CD14-positive monocyte (primary cell): ENCODE measurements around the gene PODXL2. TPM values are rescaled to one million over a fixed set of nuclear protein-coding genes. Genes with fewer than 3 reads are reported as not detected.

Experiments
- DNase-seq, 3 donors: peaks; one replicate each; pipeline ENCODE4 v3.0.0-alpha.2; 2011 to 2022
- H2AFZ ChIP-seq: 2 replicates; pipeline ENCODE4 v1.6.0; 2012; ENCODE audit warnings: mild to moderate bottlenecking, low read depth, low read length, inconsistent platforms; ENCODE audit not compliant: insufficient read depth, poor library complexity, severe bottlenecking
- H3K27ac ChIP-seq, 2 donors: 1 replicate in 1 of 2; 2 replicates in 1 of 2; pipeline ENCODE4 v1.5.1; 2012 to 2013; ENCODE audit warnings: low read length in 2 of 2, control low read depth in 1 of 2, inconsistent platforms in 1 of 2, low read depth in 1 of 2, mild to moderate bottlenecking in 1 of 2
- H3K27me3 ChIP-seq, 2 donors: one replicate each; pipeline versions ENCODE4 v1.6.0 to v1.6.1; 2011 to 2013; ENCODE audit warnings: low read length in 2 of 2; ENCODE audit not compliant: control insufficient read depth in 2 of 2, insufficient read depth in 2 of 2
- H3K36me3 ChIP-seq, 2 donors: replicated peaks in 1 of 2; 1 replicate in 1 of 2; 2 replicates in 1 of 2; pipeline versions ENCODE4 v1.5.1 to v1.6.1; 2012 to 2013; ENCODE audit warnings: low read length in 2 of 2, control low read depth in 1 of 2, inconsistent platforms in 1 of 2, mild to moderate bottlenecking in 1 of 2; ENCODE audit not compliant: insufficient read depth in 2 of 2, control insufficient read depth in 1 of 2
- H3K4me1 ChIP-seq, 2 donors: 1 replicate in 1 of 2; 2 replicates in 1 of 2; pipeline versions ENCODE4 v1.5.1 to v1.6.1; 2012 to 2013; ENCODE audit warnings: low read length in 2 of 2, control low read depth in 1 of 2, inconsistent platforms in 1 of 2, mild to moderate bottlenecking in 1 of 2, moderate library complexity in 1 of 2; ENCODE audit not compliant: insufficient read depth in 2 of 2, control insufficient read depth in 1 of 2
- H3K4me2 ChIP-seq: replicated peaks from 2 replicates; pipeline ENCODE3; 2012; ENCODE audit warnings: low read length, moderate library complexity, mild to moderate bottlenecking; ENCODE audit not compliant: poor library complexity, severe bottlenecking; ENCODE audit errors: extremely low read depth
- H3K4me3 ChIP-seq, 3 experiments: fragments of 200-600 bp in 1 of 3; sonication (generic) in 1 of 3; replicated peaks in 1 of 3; 1 replicate in 2 of 3; 2 replicates in 1 of 3; pipeline ENCODE4 v1.5.1; 2011 to 2013; ENCODE audit warnings: low read length in 3 of 3, mild to moderate bottlenecking in 3 of 3, control low read depth in 2 of 3, low read depth in 2 of 3, inconsistent platforms in 1 of 3, moderate library complexity in 1 of 3
- H3K79me2 ChIP-seq: 2 replicates; pipeline ENCODE4 v1.6.0; 2012; ENCODE audit warnings: mild to moderate bottlenecking, control low read depth, inconsistent platforms, low read length, moderate library complexity; ENCODE audit not compliant: insufficient read depth
- H3K9ac ChIP-seq: 2 replicates; pipeline ENCODE4 v1.6.0; 2017; ENCODE audit warnings: low read length, mild to moderate bottlenecking; ENCODE audit not compliant: insufficient read depth, poor library complexity, severe bottlenecking
- H3K9me3 ChIP-seq, 2 donors: replicated peaks in 1 of 2; 1 replicate in 1 of 2; 2 replicates in 1 of 2; pipeline versions ENCODE4 v1.5.1 to v1.6.1; 2012 to 2013; ENCODE audit warnings: low read length in 2 of 2, control low read depth in 1 of 2; ENCODE audit not compliant: control insufficient read depth in 1 of 2, insufficient read depth in 1 of 2
- H4K20me1 ChIP-seq: 2 replicates; pipeline ENCODE4 v1.6.0; 2012; ENCODE audit warnings: mild to moderate bottlenecking, low read length, control low read depth, moderate library complexity; ENCODE audit not compliant: insufficient read depth
- H3K27ac Mint-ChIP-seq, 7 donors: one replicate each; pipeline ENCODE4 v1.8.0; 2020; ENCODE audit warnings: mild to moderate bottlenecking in 7 of 7, mixed read lengths in 7 of 7, moderate library complexity in 6 of 7, inconsistent platforms in 2 of 7
- H3K27me3 Mint-ChIP-seq, 3 donors: one replicate each; pipeline ENCODE4 v1.8.0; 2021 to 2022; ENCODE audit warnings: low read depth in 3 of 3, mild to moderate bottlenecking in 3 of 3, mixed read lengths in 3 of 3, moderate library complexity in 3 of 3, inconsistent platforms in 1 of 3
- H3K36me3 Mint-ChIP-seq, 2 donors: one replicate each; pipeline ENCODE4 v1.8.0; 2020; ENCODE audit warnings: mixed read lengths in 2 of 2, inconsistent platforms in 1 of 2, mild to moderate bottlenecking in 1 of 2
- H3K4me1 Mint-ChIP-seq: one replicate; pipeline ENCODE4 v1.8.0; 2020; ENCODE audit warnings: mild to moderate bottlenecking, mixed read lengths
- H3K4me3 Mint-ChIP-seq, 2 donors: one replicate each; pipeline ENCODE4 v1.8.0; 2020; ENCODE audit warnings: mild to moderate bottlenecking in 2 of 2, mixed read lengths in 2 of 2, moderate library complexity in 1 of 2
- H3K9me3 Mint-ChIP-seq, 7 donors: one replicate each; pipeline ENCODE4 v1.8.0; 2020 to 2022; ENCODE audit warnings: mixed read lengths in 7 of 7, mild to moderate bottlenecking in 6 of 7, moderate library complexity in 6 of 7, inconsistent platforms in 2 of 7
- WGBS: methylation state at CpG from one replicate; pipeline ENCODE4 v1.1.5; 2013; ENCODE audit warnings: missing lambda C conversion rate; ENCODE audit not compliant: insufficient coverage; 5-methylcytosine and 5-hydroxymethylcytosine counted together
- intact Hi-C, 2 donors: fragments of 100-400 bp; cut with micrococcal nuclease; formaldehyde crosslinking; loops; one replicate each; pipeline versions ENCODE4 v1.15.0 to v1.15.1; 2023
- polyA plus RNA-seq, 3 donors: library from polyadenylated mRNA; depleted of rRNA in 1 of 3; unstranded in 2 of 3; stranded (reverse) in 1 of 3; fragments of 300-500 nt in 2 of 3; fragments of >200 nt in 1 of 3; fragmentation: Illumina TruSeq in 2 of 3; gene quantifications; 1 replicate in 2 of 3; 2 replicates in 1 of 3; pipeline ENCODE4 v1.2.3, GENCODE V29; 2012 to 2021
- TF ChIP-seq, protein P1 (sequence below): fragments of 200-600 bp; IDR thresholded peaks from one replicate; pipeline ENCODE4 v1.8.0; 2022; ENCODE audit warnings: antibody characterized with exemption, mild to moderate bottlenecking

PODXL2 gene
- polyA plus RNA-seq, 3 donors = 0.33 to 0.64 (median 0.43) TPM

DNA sequence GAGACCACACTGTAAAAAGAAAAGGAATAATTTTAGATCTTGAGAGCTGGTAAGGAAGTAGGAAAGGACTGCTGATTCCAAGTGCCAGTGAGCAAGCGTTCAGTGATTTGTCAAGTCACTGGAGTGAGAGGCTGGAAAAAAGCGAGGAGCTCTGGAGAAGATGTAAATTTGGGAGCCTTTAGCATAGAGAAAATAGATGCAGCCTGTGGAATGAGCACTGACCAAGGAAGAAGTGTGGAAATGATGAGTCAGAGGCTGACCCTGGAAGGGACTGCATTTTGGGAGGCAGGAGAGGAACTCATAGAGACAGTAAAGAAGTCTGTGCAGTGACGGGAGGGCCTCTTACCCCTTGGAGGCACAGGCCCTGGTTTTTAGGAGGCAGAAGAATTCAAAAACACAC is 26.7 kb downstream of the PODXL2 start:
- Histone ChIP-seq H3K4me3 (no peak overlapping the region), H3K27me3 (no peaks in the 10 kb centered on the region), H3K4me1 (no peaks in the 10 kb centered on the region), H3K36me3 (no peaks in the 10 kb centered on the region), H3K4me2 (no peak overlapping the region), H3K27ac (no peak overlapping the region), H3K9me3 (no peaks in the 10 kb centered on the region), H2AFZ (no peak overlapping the region), H3K79me2 (no peaks in the 10 kb centered on the region), H4K20me1 (no peaks in the 10 kb centered on the region), H3K9ac (no peak overlapping the region)
- Mint-ChIP-seq H3K36me3 (no peaks in the 10 kb centered on the region), H3K9me3 (no peaks in the 10 kb centered on the region), H3K27ac (no peak overlapping the region), H3K4me3 (no peak overlapping the region), H3K27me3 (peaks cover 2 to 7% (median 2%) of the 10 kb centered on the region in 3 donors), H3K4me1 (peaks cover 9% of the 10 kb centered on the region)
- 88% methylated on average over 2 of the region's 3 CpGs for WGBS
- TF ChIP-seq, protein P1, sequence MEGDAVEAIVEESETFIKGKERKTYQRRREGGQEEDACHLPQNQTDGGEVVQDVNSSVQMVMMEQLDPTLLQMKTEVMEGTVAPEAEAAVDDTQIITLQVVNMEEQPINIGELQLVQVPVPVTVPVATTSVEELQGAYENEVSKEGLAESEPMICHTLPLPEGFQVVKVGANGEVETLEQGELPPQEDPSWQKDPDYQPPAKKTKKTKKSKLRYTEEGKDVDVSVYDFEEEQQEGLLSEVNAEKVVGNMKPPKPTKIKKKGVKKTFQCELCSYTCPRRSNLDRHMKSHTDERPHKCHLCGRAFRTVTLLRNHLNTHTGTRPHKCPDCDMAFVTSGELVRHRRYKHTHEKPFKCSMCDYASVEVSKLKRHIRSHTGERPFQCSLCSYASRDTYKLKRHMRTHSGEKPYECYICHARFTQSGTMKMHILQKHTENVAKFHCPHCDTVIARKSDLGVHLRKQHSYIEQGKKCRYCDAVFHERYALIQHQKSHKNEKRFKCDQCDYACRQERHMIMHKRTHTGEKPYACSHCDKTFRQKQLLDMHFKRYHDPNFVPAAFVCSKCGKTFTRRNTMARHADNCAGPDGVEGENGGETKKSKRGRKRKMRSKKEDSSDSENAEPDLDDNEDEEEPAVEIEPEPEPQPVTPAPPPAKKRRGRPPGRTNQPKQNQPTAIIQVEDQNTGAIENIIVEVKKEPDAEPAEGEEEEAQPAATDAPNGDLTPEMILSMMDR = no peak
- intact Hi-C loops = no loop called here
- no peak for DNase-seq

DNA sequence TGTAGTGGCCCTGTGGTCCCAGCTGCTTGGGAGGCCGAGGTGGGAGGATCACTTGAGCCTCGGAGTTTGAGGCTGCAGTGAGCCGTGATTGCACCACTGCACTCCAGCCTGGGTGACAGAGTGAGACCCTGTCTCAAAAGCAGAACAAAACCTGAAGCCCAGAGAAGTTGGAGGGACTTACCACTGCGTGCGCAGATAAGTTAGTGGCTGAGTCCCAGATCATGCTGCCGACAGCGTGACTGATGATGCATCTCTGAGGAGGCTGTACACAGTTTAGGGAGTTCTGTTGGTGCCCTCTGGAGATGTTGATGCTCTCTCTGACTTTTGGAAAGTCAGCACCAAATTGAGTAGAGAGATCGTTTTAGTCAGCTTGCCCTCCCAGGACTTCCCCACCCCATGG is 27.9 kb downstream of the PODXL2 start:
- Mint-ChIP-seq H3K4me1 (peaks cover 9% of the 10 kb centered on the region), H3K27me3 (peaks cover 0 to 5% (median 2%) of the 10 kb centered on the region in 3 donors), H3K27ac (no peak overlapping the region), H3K36me3 (no peaks in the 10 kb centered on the region), H3K4me3 (no peak overlapping the region), H3K9me3 (no peaks in the 10 kb centered on the region)
- whole genome bisulfite sequencing = 96% methylated on average over 8 of the region's 8 CpGs
- TF ChIP-seq, protein P1 = no peak
- no peaks in the 10 kb centered on the region for H3K4me1 ChIP-seq
- intact Hi-C loops = no loop called here
- H3K27me3 ChIP-seq = no peaks in the 10 kb centered on the region
- no peaks in the 10 kb centered on the region for H4K20me1 ChIP-seq
- no peak overlapping the region for H3K4me3 ChIP-seq
- H3K9me3 ChIP-seq = no peaks in the 10 kb centered on the region
- no peak for DNase-seq
- H3K36me3 ChIP-seq = no peaks in the 10 kb centered on the region
- H3K27ac ChIP-seq = no peak overlapping the region
- no peak overlapping the region for H2AFZ ChIP-seq
- H3K4me2 ChIP-seq = no peak overlapping the region
- H3K79me2 ChIP-seq = no peaks in the 10 kb centered on the region
- H3K9ac ChIP-seq = no peak overlapping the region
